HL-60 (cell line): ENCODE results near the gene ADGRG7.
A peak's percentile ranks its signal among the peaks of the same experiment; 100 is the strongest.

ENCODE experiments used
- DNase-seq, 2 experiments: peaks; one replicate each; pipeline ENCODE4 v3.0.0-alpha.2; 2010 to 2020; ENCODE audit warnings: low read depth in 1 of 2, low spot score in 1 of 2
- H3K27ac ChIP-seq: fragments of 250-450 bp; sonication (Bioruptor Pico); replicated peaks from 2 replicates; pipeline ENCODE4 v1.5.1; 2020; ENCODE audit warnings: mild to moderate bottlenecking, moderate library complexity
- H3K27me3 ChIP-seq: fragments of 250-450 bp; sonication (Bioruptor Pico); 2 replicates; pipeline ENCODE4 v1.5.1; 2021; ENCODE audit warnings: mild to moderate bottlenecking, moderate library complexity; ENCODE audit not compliant: insufficient read depth, poor library complexity, severe bottlenecking
- H3K4me3 ChIP-seq: replicated peaks from 2 replicates; pipeline ENCODE4 v1.5.1; 2011; ENCODE audit warnings: mild to moderate bottlenecking, control low read depth, low read length; ENCODE audit not compliant: insufficient read depth
- CTCF ChIP-seq: IDR thresholded peaks from one replicate; pipeline ENCODE4 v1.5.1; 2011; ENCODE audit warnings: low read length, control low read depth, inconsistent platforms; ENCODE audit not compliant: insufficient read depth
- GABPA ChIP-seq: IDR thresholded peaks from 2 replicates; pipeline ENCODE4 v1.6.1; 2012; ENCODE audit warnings: low read depth
- POLR2AphosphoS5 ChIP-seq: IDR thresholded peaks from 2 replicates; pipeline ENCODE4 v1.6.1; 2012; ENCODE audit warnings: low read depth
- REST ChIP-seq: IDR thresholded peaks from 2 replicates; pipeline ENCODE4 v1.6.1; 2012; ENCODE audit warnings: low read depth; ENCODE audit not compliant: insufficient replicate concordance
- SPI1 ChIP-seq: IDR thresholded peaks from 2 replicates; pipeline ENCODE4 v1.6.1; 2012; ENCODE audit warnings: low read depth, mild to moderate bottlenecking, borderline replicate concordance

The ADGRG7 gene

GRCh38 chr3:100634493-100635272 lies 25.3 kb downstream of the ADGRG7 start:
- H3K27ac ChIP-seq: no peak overlapping the region
- TF ChIP-seq REST: no peak
- TF ChIP-seq SPI1: no peak
- no peak for TF ChIP-seq GABPA
- peaks cover 5% of the 10 kb centered on the region for H3K27me3 ChIP-seq
- DNase-seq: peak in 1 of 2 experiments; percentile 32
- H3K4me3 ChIP-seq: no peak overlapping the region

- H3K27ac ChIP-seq: no peak overlapping the region
- no peak for DNase-seq
- peaks cover 5% of the 10 kb centered on the region for H3K27me3 ChIP-seq
- no peak for TF ChIP-seq SPI1
- no peak for TF ChIP-seq CTCF
- no peak for TF ChIP-seq REST
- TF ChIP-seq POLR2AphosphoS5: no peak
- no peak for TF ChIP-seq GABPA
- no peak overlapping the region for H3K4me3 ChIP-seq
Observed at GRCh38 chr3:100635273-100635701, 25.9 kb downstream of the ADGRG7 start.

GRCh38 chr3:100637197-100637631 lies 27.8 kb downstream of the ADGRG7 start:
- TF ChIP-seq POLR2AphosphoS5 (no peak), CTCF (no peak), REST (no peak), GABPA (no peak), SPI1 (no peak)
- no peak for DNase-seq
- no peak overlapping the region for H3K27ac ChIP-seq
- H3K27me3 ChIP-seq: peaks cover 2% of the 10 kb centered on the region
- H3K4me3 ChIP-seq: no peak overlapping the region
